Measurements from ENCODE around the gene FAAP24.
"Not testable (repeated sequence)": the region's sequence is repeated elsewhere in the genome, so short reads cannot be mapped to it uniquely, and the experiment has no call there.

FAAP24 gene

GRCh38 chr19:33005440-33005839, 33.4 kb downstream of the FAAP24 start:
- no peaks in the 10 kb centered on the region for H3K4me1 ChIP-seq
- no peak for DNase-seq
- intact Hi-C loops (cut with DNase I; ENCODE audit: low total_unique reads): no loop called here
- no peaks in the 10 kb centered on the region for H3K9me3 ChIP-seq
- TF ChIP-seq CTCF (IDR thresholded peaks at IDR 0.05): no peak
- no peak overlapping the region for H3K27ac ChIP-seq
- H3K4me3 ChIP-seq: no peak overlapping the region
- no peaks in the 10 kb centered on the region for H3K27me3 ChIP-seq
- no peaks in the 10 kb centered on the region for H3K36me3 ChIP-seq

- DNase-seq: no peak
- intact Hi-C loops (cut with DNase I; ENCODE audit: low total_unique reads): no loop called here
- H3K4me3 ChIP-seq: no peak overlapping the region
- no peaks in the 10 kb centered on the region for H3K4me1 ChIP-seq
- TF ChIP-seq CTCF (IDR thresholded peaks at IDR 0.05): no peak
- H3K27me3 ChIP-seq: no peaks in the 10 kb centered on the region
- no peak overlapping the region for H3K27ac ChIP-seq
- H3K36me3 ChIP-seq: no peaks in the 10 kb centered on the region
- no peaks in the 10 kb centered on the region for H3K9me3 ChIP-seq
These were observed 36.7 kb downstream of the FAAP24 start for GRCh38 chr19:33008738-33009137.

GRCh38 chr19:33010891-33011290, 38.8 kb downstream of the FAAP24 start:
- H3K27ac ChIP-seq; DNase-seq; H3K27me3 ChIP-seq; H3K4me1 ChIP-seq; H3K4me3 ChIP-seq; H3K36me3 ChIP-seq; H3K9me3 ChIP-seq; intact Hi-C loops (cut with DNase I; ENCODE audit: low total_unique reads): not testable (repeated sequence)

- Histone ChIP-seq H3K27me3 (peaks cover 0 to 3% of the 10 kb centered on the region in 2 donors), H3K4me1 (no peaks in the 10 kb centered on the region), H3K9me3 (no peaks in the 10 kb centered on the region), H3K27ac (no peak overlapping the region), H3K4me3 (no peak overlapping the region), H3K36me3 (no peaks in the 10 kb centered on the region)
- intact Hi-C loops (cut with DNase I; ENCODE audit: low total_unique reads): no loop called here
- TF ChIP-seq CTCF (IDR thresholded peaks at IDR 0.05): no peak
- no peak for DNase-seq
These were observed 50.6 kb downstream of the FAAP24 start for GRCh38 chr19:33022472-33023116.

DNA sequence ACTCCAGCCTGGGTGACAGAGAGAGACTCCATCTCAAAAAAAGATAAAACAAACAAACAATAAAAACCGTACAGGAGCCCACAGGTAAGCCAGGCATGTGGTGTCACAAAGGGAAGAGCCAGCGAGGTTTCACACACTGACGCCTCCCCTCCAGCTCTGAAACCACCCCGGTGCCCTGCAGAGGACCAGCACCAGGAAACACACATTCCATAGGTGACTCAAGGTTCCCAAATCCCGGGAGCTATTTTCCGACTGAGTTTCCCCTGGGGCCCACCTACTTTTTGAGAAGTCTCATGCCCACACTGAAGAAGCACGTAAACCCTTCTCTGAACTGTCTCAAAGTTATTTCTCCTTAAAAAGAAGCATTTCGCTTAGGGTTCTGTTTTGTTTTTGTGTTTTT, 52.4 kb downstream of the FAAP24 start:
- Histone ChIP-seq H3K27me3 (peaks cover 0 to 3% of the 10 kb centered on the region in 2 donors), H3K4me3 (no peak overlapping the region), H3K36me3 (no peaks in the 10 kb centered on the region), H3K4me1 (no peaks in the 10 kb centered on the region), H3K9me3 (no peaks in the 10 kb centered on the region), H3K27ac (no peak overlapping the region)
- intact Hi-C loops (cut with DNase I; ENCODE audit: low total_unique reads): no loop called here
- no peak for DNase-seq
- TF ChIP-seq CTCF (IDR thresholded peaks at IDR 0.05): no peak

- DNase-seq; intact Hi-C loops (cut with DNase I; ENCODE audit: low total_unique reads); H3K36me3 ChIP-seq; H3K27me3 ChIP-seq; H3K27ac ChIP-seq; H3K4me1 ChIP-seq; H3K9me3 ChIP-seq; H3K4me3 ChIP-seq: not testable (repeated sequence)
These were observed 53.6 kb downstream of the FAAP24 start for GRCh38 chr19:33025468-33026238.

DNA sequence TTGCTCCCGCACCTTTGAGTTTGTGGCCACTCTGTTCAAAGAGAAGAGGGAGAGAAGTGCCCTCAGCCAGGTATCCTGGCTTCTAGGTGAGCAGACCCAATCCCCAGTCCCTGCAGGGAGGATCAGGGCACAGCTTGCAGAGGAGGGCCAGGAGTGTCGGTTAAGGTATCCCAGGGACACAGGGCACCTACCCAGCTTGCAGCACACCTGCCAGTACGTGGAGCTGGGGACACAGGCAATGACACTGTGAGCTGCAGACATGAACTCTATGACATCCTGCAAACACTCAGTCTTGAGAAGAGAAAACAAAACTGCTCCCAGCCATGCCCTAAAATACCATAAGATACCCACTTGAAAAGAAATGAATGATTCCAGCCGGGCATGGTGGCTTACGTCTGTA, 54.6 kb downstream of the FAAP24 start:
- H3K4me1 ChIP-seq; H3K4me3 ChIP-seq; H3K27me3 ChIP-seq; intact Hi-C loops (cut with DNase I; ENCODE audit: low total_unique reads); H3K9me3 ChIP-seq; H3K36me3 ChIP-seq; H3K27ac ChIP-seq; DNase-seq: not testable (repeated sequence)
